T-helper 22 cell (primary cell): ENCODE measurements around the gene PARM1.

Source experiments
- DNase-seq: peaks from one replicate; pipeline ENCODE4 v3.0.0-alpha.2; 2020; ENCODE audit warnings: low read depth

PARM1 gene

DNA sequence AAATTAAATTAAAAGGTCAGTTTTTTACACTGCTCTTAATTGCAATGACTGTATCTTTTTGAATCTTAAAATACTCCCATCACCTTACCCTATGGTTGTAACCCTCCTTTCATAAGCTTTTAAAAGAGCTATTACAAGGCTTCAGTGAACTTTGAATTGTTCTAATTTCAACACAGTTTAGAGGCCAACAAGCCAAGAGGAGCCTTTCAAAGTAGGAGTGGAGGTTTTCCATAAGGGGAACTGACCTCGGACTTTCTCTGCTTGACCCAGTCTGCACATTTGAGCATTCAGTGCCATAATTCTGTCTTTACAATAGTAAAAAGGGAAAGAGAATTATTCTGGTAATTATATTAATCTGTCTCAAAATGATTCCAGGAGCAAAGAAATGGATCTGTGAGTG lies 98.9 kb downstream of the PARM1 start:
- DNase-seq, result no peak

DNA sequence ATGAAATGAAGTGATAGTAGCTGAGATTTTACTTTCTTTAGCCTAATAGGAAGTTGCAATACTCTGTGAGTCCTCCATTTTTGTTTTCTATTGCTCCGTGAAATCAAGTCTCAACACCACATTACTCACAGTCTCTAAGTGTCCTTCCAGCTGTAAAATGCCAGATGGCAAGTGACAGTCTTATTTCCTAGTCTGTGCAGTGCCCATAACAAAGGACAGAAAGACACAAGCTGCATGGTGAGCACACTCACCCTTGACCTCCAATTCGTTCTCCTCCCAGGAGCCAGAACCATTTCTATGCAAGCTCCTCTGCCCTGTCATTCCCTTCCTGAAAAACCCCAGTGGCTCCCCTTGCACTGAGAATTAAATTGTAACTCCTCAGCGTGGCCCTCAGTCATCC lies 101.6 kb downstream of the PARM1 start:
- no peak for DNase-seq

DNA sequence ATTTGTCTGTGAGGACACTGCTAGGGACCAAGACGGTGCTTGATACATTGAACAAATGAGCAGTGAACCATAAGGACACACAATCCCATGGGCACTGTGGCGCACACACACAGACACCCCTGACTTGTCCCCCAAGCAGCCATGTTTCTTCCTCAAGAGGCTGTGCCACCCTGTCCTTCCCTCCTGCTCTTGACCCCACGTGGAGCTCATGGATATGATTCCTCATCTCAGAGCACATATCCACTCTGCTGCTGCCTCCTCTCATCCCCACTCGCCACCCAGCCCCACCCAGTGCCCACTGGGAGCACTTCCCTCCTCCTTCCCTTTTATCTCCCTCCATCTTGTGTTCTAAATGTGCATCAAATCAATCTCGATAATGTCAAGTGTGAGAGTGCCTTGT lies 102.4 kb downstream of the PARM1 start:
- DNase-seq, result no peak

DNA sequence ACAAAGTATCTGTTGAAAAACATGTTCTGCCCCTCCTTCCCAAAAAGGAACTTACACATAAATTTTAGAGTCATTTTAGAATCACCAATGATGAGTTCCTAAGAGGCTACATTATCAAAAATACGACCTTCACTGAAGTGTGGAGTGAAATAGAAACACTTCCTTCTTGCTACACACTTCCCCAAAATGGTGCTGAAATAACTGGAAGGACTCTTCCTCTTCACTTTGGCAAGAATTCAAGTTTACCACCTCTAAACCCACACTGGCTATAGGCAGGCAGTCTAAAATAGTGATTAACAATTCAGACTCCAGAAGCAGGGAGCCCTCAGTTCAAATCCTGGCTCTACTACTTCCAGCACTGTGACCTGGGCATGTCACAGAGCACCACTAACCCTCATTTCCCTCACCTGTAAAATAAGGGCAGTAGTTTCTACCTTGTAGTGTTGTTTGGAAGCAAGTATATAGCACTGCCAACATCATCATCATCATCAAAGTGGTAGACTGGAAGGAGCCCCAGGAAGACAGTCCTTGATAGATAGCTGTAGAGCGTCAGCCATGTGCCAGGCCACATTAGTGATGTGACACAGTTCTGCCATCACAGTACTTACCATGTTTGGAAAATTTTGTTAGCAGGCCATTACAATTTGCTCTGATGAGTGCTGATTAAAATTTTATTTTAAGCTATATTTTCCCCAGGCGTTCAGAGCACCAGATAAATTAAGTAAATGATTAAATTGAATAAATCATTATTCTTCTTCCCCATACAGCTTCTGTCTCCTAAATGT lies 103.3 kb downstream of the PARM1 start:
- no peak for DNase-seq

DNA sequence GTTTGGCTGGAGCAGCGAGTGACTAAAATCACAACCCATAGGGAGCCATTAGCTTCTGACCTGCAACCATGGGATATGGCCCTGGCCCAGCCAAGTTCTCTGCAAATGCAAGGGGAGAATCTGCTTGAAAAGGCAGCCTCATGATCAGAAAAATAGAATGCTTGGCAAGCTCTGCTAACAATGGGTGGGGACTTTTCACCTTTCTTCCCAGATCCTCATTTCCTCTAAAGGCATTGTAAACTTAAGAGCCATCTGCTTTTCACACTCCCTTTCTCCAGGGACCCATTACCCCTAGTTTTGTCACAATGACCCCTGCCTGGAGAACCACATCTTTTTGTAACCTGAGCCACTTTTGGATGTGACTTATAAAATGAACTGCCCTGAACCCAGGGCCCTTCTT lies 104.3 kb downstream of the PARM1 start:
- no peak for DNase-seq

DNA sequence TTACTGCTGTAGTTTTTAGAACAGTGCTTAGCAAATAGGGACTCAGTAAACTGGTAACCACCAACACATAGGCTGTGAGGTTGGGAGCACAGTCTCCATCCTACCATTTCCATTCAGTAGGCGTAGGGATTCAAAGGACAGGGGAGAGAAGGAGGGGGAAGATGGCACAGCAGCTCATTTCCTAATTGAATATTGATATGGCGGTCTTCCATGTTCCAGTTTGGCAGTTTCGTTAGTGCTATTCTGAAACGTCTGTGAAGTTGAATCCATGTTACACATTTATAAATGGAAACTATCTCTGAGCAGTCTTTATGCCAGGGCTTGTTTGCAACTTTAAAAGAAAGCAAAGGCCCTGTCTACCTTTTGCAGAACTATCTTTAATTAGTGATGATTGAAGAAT lies 105.5 kb downstream of the PARM1 start:
- no peak for DNase-seq

DNA sequence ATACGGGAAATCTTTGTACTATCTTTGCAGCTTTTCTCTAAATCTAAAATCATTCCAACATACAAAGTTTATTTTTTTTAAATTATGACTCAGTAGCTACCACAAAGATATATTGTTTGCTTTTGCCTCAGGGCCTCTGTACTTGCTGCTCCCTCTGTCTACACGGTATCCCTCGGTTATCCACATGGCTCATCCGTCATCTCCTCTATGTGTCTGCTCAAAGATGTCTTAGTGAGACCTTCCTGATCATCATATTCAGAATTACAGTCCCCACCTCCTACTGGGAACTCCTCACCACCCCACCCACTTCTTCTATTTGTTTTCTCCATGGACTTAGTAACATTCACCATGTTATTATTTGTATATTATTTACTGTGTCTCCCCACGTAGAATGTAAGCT lies 107.8 kb downstream of the PARM1 start:
- DNase-seq, result no peak

DNA sequence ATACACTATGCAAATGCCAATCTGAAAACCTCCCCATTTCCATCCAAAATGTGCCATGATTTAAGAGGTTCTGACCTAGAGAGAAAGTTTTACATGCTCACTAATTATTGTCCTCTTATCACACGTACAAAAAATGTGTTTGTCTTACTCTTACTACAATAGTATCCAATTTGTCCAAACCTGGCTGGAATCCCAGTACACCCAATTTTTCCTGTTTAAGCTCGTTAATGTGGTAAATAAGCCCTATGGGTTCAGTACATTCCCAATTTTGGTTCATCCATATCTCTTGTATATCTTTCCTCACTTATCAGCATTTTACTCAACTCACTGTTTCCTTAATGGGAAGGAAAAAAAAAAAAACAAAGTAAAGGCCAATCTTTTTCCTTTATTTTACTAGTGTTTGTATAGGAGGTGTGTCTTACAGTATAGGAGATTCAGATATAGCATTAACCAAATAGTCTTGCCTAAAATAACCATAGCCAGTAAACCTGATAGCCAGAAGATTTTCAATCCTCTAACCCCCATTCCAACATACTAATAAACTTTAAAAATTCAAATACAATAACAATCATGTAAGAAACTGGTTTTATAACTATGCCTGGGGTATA lies 109.8 kb downstream of the PARM1 start:
- DNase-seq, result no peak

DNA sequence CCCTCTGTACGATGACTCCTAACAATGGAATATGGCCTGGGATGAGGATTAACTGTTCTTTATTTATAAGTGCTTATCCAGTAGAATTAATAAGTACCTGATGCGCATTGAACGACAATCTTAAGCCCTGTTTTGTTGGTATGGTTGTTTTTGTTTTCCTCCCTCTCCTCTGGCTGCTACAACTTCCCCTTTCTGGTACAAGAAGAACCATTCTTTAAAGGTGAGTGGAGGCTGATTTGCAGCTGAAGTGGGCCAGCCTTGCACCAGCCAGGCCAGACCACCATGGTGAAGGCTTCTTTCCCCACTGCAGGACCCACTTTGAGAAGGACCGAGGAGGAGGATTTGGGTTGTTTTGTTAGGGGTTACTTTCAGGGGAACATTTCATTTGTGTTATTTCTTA lies 113.3 kb downstream of the PARM1 start:
- no peak for DNase-seq

DNA sequence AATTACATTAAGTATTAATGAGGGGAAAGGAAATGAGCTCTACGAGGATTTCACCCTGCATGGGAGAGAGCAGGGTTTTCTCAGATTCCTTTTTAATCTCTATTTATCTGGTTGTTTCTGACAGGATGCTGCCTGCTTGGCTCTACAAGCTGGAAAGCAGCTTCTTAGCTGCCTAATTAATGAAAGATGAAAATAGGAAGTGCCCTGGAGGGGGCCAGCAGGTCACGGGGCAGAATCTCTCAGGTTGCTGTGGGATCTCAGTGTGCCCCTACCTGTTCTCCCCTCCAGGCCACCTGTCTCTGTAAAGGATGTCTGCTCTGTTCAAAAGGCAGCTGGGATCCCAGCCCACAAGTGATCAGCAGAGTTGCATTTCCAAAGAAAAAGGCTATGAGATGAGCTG lies 113.7 kb downstream of the PARM1 start:
- no peak for DNase-seq

DNA sequence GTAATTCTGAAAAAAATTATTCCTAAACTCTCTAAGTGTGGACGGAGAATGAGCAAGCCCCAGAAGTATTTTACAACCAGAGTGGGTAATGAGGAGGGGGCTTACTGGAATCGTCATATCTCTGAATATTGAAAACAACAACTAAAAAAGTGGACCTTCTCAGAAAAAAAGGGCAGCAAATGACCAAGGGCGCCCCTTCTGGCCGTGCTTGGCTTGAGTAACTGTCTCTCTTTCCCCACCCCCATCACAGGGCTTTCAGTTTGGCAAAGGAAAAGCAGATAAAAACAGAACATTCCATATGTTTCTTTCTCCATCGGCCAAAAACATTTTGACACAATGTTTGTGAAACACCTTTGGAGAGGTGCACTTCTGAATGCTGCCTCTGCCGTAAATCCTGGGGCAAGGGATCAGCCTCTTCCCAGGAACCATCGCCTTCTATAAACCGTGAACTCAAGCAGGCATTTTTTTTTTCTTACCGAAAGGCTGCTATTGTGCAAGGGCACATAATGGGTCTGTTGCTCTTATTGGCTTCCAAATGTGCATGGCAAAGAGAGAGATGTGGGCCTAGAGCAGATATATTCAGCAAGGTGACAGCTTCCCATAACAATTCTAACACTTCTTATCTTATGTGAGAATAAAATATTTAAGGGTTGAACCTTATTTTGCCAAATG lies 115.4 kb downstream of the PARM1 start:
- DNase-seq, result no peak

DNA sequence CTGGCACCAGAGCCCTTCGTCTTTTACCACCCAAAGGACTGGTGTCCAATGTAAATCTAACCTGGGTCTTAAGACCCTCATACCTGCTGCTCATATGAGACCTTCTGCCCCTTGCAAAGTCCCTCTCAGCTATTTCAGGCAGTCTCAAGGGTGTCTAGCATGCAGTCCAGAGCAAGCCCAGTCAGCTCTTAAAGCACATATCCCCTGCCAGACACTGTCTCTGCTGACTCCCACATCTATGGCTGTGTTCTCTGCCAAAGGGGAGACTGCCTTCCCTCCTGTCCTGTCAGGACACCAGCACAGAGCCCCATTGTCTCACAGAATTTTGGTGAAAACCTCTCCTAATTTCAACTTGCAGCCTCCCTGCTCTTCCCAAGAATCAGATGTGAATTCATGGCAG lies 118.5 kb downstream of the PARM1 start:
- DNase-seq, result no peak

DNA sequence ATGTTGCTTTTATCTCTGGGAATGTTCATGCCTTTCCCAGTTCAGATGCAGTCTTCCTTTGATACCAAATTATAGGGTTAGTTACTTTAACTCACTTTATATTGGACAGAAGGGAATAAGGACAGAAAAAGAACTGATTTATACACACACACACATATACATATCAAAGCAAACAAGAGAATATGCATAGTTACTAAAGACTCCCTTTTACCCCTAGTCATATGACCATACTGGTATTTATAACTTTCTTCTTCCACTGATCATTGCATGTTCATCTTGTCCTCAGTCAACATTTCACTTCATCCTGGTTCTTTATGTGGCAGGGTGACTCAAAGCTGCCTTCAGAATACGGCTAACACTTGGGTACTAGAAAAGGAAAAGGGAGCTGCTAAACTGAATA lies 120.4 kb downstream of the PARM1 start:
- no peak for DNase-seq

DNA sequence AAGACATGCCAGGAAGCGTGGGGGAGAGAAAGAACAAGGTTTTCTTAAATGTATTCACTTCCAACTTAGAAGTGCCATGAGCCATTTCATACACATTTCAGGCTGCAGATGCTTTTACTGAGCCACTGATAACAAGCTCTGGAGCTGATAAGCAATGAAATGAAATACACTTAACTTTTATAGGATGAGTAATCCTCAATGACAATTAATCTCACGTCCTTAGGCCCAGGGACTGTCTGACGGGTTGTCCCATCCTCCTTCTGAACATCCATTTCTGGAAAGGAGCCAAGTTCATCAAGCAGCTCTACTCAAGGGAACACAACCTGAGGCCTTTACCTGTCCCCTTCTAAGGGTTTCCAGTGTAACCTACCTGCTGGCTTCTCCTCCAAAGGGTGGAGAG lies 121.2 kb downstream of the PARM1 start:
- no peak for DNase-seq

DNA sequence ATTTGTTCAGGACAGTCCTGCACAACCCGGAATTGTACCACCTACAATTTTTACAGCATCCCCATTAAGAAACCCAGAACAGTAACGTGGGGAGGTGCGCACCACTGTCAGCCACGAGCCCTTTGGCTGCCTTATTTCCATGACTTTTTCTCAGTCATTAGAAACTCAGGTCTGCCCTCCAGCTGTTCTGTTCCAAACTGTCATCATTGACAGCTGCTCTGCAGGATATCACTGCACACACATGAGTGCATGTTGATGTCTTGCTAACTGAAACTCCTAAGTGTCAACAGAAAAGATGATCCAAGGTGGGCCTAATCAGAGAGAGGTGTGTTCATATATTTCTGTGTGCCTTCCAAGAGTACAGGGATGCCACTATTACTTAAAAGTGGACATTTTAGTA lies 123.4 kb downstream of the PARM1 start:
- no peak for DNase-seq

DNA sequence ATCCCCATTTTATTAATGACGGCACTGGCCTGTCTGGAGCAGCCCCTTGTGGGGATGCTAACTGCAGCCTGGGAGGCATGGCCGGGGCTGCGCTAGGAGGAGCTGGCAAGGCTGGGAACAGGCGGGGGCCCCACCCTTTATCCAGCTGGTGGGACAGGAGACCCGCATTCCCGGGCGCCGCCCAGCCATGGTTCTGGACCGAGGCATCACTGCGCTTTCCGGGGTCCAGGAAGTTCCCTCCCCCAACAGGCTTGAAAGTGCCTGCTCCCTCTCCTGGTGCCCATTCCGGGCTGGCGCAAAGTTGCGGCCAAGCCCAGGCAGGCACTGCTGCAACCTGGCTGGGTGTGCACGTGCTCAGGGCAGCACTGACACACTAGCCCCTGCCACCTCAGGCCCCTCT lies 124.5 kb downstream of the PARM1 start:
- no peak for DNase-seq

DNA sequence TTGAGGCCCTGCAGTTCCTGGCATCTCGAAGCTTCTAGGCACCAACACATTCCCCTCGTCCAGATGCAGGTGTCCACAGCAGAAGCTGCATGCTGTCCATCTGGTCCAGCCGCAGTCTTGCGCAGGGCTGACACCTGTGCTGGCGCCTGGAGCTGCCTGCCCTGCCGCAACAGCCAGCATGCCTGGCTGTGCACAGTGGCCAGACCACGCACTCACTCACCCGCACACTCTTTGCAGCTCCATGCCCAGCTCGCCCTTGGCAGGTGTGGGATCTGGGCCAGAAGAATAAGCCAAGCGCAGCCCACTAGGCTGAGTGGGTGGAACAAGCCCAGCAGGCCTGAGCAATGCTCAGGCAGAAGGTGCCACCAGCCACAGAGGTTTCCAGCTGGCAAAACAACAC lies 125.6 kb downstream of the PARM1 start:
- DNase-seq, result no peak

DNA sequence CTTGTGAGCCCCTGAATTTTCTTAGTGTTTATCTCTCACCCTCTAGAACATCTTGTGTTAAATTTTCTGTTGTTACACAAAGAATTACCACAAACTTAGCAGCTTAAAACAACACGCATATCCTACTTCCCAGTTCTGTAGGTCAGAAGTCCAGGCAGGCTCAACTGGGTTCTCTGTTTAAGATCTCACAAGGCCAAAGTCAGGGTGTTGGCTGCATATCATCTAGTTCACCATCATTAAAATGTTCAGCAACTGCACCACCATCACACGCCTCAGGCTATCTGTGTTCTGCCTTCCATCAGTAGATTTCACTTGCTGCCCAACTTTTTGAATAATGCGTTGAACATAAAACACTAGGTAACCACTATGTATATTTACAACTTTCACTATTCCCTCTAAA lies 130.5 kb downstream of the PARM1 start:
- no peak for DNase-seq

DNA sequence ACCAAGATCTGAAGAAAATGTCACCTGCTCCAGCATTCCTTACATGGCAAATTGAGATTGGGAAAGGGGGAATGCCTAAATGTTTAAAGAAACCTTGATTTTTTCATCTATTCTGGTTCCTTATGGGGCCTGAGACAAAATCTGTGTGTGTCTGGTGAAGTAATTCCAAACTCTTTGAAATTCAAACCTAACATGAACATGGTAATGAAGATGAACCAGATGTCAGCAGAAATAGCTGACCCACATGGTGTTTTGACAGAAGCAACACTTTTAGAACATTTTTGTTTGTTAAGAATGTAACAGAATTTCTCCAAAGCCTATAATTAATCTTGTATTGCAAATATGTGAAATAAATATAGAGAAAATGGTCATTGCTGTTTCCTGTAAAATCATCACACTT lies 133.0 kb downstream of the PARM1 start:
- DNase-seq, result no peak

DNA sequence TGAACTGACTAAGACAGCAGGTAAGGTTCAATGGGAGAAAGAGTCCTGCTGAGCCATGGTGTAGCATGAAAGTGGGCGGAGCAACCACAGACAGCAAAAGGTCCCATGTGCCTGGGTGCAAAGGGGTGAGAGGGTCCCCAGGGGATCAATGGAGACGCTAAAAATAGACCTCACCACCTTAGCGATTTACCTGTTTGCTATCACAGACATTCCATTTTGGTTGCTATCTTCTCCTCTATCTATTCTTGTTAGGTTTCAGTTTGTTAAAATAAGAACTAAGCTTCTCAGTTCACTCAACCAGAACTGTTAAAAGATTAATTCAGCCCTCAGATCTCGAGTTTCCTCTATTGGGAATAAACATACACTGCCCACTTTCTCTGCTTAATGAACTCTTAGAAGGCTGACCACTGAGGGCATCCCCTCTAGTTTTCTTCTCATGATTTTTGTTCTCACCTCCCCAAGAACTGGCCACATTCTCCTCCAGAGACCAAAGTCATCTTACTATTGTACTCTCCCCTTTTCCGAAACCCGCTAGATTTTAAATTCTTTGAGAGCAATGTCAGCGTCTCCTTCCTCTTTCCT lies 136.7 kb downstream of the PARM1 start:
- DNase-seq, result no peak

DNA sequence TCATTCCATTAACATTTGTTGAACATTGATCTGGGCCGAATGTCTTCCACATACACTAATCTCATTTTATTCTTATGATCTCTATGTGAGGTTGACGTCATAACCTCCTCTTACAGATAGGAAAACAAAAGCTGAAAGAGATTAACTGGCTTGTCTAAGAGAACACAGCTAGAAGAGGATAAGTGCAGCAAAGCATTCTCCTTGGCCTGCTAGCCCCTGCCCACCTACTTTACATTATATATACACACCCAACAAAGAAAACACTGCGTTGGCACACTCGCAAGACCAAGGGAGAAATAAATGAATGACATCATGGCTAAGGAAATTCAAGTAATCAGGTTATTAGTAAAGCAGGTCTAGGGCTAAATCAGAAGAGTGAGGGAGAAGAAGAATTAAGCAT lies 138.4 kb downstream of the PARM1 start:
- DNase-seq, result no peak

DNA sequence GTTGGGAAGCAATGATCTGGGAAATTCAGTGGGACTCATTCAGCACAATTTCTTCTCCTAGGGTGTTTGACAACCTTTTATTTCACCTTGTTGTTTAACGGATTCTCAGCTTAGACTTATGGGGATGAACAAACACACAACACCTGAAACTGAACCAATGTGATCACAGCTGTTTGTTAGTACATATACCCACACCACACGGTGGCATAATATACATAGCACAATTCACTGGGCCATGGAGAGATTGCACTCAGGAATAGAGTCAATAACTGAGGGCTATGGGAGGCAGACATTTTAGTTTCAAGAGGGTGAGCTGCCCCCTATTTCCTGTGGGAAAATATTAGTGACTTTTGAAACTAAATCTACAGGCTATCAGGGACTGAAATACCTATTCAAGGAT lies 148.0 kb downstream of the PARM1 start:
- no peak for DNase-seq

DNA sequence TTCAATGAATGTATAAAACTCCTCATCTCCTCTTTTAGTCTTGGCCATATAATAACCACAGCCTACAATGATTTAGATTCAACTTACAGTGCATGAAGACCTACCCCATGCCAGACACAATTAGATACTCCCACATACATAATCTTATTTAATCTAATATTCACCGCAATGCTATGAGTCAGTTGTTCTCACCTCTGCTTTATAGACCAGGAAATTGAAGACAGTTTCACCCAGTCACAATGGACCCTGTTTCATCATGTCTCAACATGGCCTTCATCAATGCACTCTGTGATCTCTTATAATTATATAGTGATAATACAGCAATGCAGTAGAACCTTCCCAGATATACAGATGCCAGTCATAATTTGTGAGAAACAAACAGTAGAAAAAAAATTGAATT lies 148.6 kb downstream of the PARM1 start:
- no peak for DNase-seq
